Measurements from ENCODE around the gene VPREB1.

GRCh38 chr22:22245256-22245909, 797 bp downstream of the VPREB1 start:
- no peak for TF ChIP-seq FOXM1 (IDR thresholded peaks at IDR 0.05; ENCODE audit: borderline replicate concordance)
- no peak for TF ChIP-seq ARNT (IDR thresholded peaks at IDR 0.05)

Data from HEK293T (cell line).